GM19397 (cell line): ENCODE data around the gene TTC9B.
"Not testable (repeated sequence)": the region's sequence is repeated elsewhere in the genome, so short reads cannot be mapped to it uniquely, and the experiment has no call there.

Experiments used
- ATAC-seq: cut with Tn5 transposase; IDR thresholded peaks from one replicate; pipeline ENCODE4 v1.9.1; 2021; ENCODE audit warnings: mild to moderate bottlenecking, moderate library complexity; ENCODE audit not compliant: unreplicated experiment

The TTC9B gene

DNA sequence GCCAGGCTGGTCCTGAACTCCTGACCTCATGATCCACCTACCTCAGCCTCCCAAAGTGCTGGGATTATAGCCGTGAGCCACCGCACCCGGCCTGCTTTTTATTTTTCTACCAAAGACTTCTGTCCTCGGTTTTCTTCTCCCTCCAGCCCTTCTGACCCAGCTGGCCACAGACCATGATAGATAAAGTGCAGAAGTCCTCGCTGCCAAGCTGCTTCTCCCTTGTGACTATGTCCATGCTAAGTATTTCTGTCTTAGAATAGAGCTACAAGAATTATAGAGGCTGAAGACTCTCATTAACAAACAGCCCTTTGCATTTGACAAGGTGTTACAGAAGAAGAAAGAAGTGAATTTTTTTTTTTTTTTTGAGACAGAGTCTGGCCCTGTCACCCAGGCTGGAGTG lies 42.4 kb downstream of the TTC9B start:
- no peak for ATAC-seq

DNA sequence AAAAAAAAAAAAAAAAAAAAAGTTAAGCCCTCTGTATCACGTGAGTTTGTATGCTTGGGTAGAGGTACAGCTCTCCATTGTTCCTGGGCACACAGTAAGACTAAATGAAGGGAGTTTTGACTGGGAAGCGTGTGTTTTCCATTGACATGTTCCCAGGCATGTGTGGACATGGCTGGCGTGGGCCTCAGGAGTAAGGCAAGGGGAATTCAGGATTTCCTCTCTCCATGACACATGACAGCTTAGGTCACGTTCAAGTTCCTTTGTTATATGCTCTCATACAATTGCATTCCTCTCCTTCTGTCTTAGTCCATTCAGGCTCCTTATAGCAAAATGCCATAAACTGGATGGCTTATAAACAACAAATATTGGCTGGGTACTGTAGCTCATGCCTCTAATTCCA lies 44.1 kb downstream of the TTC9B start:
- no peak for ATAC-seq

- not testable (repeated sequence) for ATAC-seq
Observed at GRCh38 chr19:40171293-40171692, 46.9 kb downstream of the TTC9B start.

DNA sequence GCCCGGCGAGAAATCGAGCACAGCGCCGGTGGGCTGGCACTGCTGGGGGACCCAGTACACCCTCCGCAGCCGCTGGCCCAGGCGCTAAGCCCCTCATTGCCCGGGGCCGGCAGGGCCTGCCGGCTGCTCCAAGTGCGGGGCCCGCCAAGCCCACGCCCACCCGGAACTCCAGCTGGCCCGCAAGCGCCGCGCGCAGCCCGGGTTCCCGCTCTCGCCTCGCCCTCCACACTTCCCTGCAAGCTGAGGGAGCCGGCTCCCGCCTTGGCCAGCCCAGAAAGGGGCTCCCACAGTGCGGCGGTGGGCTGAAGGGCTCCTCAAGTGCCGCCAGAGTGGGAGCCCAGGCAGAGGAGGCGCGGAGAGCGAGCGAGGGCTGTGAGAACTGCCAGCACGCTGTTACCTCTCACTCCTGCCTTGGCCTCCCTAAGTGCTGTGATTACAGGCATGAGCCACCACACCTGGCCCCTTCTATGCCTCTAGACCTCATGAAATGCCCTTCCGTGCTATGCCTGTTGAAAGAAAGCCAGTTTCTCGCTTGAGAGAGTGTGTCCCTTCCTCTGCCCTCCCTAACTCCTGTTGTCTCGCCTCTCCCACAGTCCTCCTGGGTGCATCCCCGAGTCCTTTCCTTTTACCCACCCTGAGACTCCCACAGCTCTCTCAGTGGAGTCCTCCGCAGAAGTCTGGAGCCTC lies 47.7 kb downstream of the TTC9B start:
- not testable (repeated sequence) for ATAC-seq

DNA sequence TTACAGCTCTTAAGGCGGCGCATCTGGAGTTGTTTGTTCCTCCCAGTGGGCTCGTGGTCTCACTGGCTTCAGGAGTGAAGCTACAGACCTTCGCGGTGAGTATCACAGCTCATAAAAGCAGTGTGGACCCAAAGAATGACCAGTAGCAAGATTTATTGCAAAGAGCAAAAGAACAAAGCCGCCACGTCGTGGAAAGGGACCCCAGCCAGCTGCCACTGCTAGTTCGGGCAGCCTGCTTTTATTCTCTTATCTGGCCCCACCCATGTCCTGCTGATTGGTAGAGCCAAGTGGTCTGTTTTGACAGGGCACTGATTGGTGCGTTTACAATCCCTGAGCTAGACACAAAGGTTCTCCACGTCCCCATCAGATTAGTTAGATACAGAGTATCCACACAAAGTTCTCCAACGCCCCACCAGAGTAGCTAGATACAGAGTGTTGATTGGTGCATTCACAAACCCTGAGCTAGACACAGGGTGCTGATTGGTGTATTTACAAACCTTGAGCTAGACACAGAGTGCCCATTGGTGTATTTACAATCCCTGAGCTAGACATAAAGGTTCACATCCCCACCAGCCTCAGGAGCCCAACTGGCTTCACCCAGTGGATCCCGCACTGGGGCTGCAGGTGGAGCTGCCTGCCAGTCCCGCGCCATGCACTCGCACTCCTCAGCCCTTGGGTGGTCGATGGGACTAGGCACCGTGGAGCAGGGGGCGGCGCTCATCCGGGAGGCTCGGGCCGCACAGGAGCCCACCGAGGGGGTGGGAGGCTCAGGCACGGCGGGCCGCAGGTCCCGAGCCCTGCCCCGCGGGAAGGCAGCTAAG lies 48.5 kb downstream of the TTC9B start:
- not testable (repeated sequence) for ATAC-seq
